ENCODE results near the gene DBH.

DNA sequence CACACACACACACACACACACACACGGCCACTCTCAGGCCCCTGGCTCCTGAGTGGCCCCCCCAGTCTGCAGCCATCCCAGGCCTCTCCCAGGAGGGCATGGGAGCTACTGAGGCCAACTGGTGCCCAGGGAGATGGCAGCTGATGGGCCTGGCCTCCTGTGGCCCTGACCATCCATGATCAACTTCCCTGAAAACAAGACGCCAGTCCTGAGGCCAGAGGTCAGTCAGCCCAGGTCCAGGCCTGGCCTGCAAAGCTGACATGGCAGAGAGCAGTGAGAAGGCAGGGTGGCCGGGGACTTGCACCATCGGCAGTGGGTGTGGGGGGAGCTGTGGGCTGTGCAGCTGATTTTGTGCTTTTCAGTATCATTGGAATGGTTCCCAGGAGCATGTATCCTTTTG is 55.0 kb downstream of the DBH start:
- TF ChIP-seq, protein P1, sequence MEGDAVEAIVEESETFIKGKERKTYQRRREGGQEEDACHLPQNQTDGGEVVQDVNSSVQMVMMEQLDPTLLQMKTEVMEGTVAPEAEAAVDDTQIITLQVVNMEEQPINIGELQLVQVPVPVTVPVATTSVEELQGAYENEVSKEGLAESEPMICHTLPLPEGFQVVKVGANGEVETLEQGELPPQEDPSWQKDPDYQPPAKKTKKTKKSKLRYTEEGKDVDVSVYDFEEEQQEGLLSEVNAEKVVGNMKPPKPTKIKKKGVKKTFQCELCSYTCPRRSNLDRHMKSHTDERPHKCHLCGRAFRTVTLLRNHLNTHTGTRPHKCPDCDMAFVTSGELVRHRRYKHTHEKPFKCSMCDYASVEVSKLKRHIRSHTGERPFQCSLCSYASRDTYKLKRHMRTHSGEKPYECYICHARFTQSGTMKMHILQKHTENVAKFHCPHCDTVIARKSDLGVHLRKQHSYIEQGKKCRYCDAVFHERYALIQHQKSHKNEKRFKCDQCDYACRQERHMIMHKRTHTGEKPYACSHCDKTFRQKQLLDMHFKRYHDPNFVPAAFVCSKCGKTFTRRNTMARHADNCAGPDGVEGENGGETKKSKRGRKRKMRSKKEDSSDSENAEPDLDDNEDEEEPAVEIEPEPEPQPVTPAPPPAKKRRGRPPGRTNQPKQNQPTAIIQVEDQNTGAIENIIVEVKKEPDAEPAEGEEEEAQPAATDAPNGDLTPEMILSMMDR (IDR thresholded peaks at IDR 0.05 in 2 of 3, conservative IDR thresholded peaks at IDR 0.05 in 1 of 3; ENCODE audit: borderline replicate concordance in 1 of 3, insufficient read depth in 1 of 3, low read depth in 2 of 3, low read length in 2 of 3) = no peak
- TF ChIP-seq POLR2A (IDR thresholded peaks at IDR 0.05; ENCODE audit: borderline replicate concordance, extremely low read depth, insufficient read depth, insufficient read length) (no peak), SIN3A (IDR thresholded peaks at IDR 0.05; ENCODE audit: low read depth) (no peak), CEBPB (IDR thresholded peaks at IDR 0.05; ENCODE audit: low read depth) (no peak), POLR2AphosphoS5 (IDR thresholded peaks at IDR 0.05; ENCODE audit: low read depth, low read length) (no peak), RAD21 (IDR thresholded peaks at IDR 0.05; ENCODE audit: low read depth) (no peak), JUND (IDR thresholded peaks at IDR 0.05) (no peak), YY1 (IDR thresholded peaks at IDR 0.05; ENCODE audit: extremely low read depth, insufficient replicate concordance, low read depth, low read length) (no peak), EZH2 (IDR thresholded peaks at IDR 0.05) (no peak), EZH2phosphoT487 (IDR thresholded peaks at IDR 0.05; ENCODE audit: borderline replicate concordance) (no peak), EGR1 (IDR thresholded peaks at IDR 0.05; ENCODE audit: low read depth) (no peak), ZFX (IDR thresholded peaks at IDR 0.05) (no peak)
- TF ChIP-seq, protein P2, sequence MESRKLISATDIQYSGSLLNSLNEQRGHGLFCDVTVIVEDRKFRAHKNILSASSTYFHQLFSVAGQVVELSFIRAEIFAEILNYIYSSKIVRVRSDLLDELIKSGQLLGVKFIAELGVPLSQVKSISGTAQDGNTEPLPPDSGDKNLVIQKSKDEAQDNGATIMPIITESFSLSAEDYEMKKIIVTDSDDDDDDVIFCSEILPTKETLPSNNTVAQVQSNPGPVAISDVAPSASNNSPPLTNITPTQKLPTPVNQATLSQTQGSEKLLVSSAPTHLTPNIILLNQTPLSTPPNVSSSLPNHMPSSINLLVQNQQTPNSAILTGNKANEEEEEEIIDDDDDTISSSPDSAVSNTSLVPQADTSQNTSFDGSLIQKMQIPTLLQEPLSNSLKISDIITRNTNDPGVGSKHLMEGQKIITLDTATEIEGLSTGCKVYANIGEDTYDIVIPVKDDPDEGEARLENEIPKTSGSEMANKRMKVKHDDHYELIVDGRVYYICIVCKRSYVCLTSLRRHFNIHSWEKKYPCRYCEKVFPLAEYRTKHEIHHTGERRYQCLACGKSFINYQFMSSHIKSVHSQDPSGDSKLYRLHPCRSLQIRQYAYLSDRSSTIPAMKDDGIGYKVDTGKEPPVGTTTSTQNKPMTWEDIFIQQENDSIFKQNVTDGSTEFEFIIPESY (IDR thresholded peaks at IDR 0.05; ENCODE audit: extremely low read depth, insufficient replicate concordance, low read length) = no peak
